ENCODE data around the gene TFF1.

The TFF1 gene

DNA sequence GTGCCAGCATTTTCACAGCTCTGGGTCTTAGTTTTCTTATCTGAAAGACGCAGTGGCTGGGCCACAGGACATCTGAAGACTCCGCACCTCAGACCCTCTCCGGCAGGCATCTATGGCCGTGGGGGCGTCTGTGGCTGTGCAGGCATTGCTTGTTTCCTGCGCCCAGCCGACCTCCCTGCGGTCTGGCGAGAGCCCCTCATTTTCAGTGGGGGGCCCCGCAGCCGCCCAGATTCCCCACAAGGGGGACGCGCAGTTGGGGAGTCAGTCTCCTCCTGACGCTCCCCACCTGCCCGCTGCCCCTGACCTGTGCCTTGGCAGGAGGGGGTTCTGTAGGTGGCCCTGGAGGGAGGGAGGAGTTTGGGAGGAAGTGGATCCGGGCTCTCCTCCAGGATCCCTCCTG lies 3.5 kb upstream of the TFF1 start:
- Histone ChIP-seq H3K27ac (no peak overlapping the region), H3K4me3 (no peak overlapping the region)

DNA sequence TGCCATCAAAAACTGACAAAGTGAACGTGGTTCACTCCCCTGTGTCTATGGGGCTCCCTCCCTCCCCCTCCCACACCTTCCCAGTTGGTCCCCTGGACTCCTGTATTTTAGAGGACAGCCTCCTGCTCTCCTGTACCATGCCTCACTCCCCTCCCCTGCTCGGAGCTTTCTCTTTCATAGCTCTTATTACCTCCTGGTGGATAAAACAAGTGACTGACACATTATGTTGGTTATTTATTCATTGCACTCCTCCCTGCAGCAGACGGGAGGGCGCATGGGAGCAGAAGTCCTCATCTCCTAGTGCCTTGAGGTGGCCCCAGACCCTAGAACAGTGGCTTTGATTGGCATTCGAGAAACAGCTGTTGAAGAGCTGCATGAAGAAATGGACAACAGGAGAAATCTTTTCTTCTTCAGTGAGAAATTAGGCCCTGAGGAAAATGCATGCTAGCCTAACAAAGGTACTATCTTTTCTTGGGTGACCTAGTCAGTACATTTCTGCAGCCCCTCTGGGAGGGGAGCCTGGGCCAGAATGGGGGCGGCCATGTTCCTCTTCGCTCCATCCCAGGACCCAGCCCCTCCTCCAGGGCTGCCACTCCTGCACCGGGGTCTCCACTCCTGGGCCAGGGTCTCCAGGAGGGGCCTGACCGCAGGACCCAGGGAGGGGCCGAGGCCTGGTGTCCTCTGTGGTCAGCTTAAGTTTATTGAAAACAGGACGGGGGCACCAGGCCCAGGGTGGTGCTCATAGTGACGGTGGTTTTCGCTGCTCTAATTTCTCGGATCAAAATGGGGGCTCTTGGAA lies 1.2 kb upstream of the TFF1 start:
- Histone ChIP-seq H3K27ac (no peak overlapping the region), H3K4me3 (no peak overlapping the region)

DNA sequence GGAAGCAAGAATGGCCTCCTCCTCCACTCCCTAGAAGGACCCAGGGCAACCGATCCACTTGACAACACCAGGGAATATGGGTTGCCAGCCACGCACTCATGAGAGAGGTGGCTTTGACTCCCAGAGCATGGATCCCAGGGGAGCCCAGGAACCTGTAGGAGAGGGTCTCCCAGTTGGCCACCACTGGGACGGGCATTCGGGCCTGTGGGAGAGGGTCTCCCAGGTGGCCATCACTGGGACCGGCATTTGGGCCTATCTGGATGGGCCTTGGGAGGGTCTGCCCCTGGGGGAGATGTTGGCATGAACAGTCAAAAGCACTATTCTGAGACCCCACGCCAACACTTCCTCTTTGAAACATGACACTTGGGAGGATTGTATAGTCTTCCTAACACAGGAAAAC lies 565 bp downstream of the TFF1 start:
- Histone ChIP-seq H3K4me3 (no peak overlapping the region), H3K27ac (no peak overlapping the region)

DNA sequence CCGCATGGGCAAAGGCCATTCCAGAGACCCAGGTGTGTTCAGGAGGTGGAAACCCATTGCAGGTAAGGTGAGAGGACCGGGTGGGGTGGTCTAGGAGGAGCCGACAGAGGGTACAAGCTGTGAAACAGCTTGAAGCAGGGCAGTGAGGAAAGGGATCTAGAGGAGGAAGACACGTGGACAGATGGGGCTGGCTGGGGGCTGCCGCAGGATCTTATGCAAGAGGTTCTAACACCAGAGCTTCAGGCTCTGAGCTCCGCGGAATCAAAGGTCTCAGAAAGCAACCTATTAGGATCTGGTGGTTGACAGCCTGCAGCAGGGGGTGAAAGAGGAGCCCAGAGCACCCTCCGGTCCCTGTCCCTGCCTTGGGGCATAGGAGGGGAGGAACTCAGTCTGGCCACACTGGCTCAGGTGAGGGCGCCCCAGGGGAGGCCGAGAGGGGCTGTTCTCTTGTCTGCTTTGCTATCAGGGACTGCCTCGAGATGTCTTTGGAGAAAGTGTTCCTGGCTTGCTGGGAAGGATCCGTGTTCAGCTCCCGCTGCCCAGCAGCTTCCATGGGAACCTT lies 1.9 kb downstream of the TFF1 start:
- H3K27ac ChIP-seq, result no peak overlapping the region

DNA sequence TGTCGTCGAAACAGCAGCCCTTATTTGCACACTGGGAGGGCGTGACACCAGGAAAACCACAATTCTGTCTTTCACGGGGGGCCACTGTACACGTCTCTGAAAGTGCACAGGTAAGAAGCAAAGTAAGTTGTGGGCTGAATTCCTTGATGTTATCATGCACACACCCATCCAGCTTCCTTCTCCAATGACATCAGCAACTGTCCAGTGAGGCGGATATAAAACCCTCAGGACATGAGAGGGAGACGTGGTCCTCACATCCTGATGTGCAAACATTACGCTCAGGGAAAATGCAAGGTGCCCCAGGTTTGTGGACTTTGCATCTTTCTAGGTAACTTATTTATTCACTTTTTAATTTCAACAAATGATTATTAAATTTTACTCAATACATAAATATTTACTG lies 3.0 kb downstream of the TFF1 start:
- no peak overlapping the region for H3K4me3 ChIP-seq
- H3K27ac ChIP-seq, result no peak overlapping the region

More for the DNA sequence above, 1.9 kb downstream of the TFF1 start:
- no peak overlapping the region for H3K4me3 ChIP-seq

DNA sequence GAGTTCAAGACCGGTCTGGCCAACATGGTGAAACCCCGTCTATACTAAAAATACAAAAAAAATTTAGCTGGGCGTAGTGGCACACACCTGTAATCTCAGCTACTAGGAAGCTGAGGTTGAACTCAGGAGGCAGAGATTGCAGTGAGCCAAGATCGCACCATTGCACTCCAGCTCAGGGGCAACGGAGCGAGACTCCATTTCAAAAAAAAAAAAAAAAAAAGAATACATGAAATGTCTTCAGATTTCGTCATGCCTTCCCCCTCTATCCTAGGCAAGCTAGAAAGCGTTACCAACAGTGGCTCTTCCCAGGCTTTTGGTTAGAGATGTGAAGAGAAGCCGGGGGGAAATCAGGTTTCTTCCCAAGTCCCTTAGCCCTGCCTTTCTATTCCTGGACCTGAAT lies 3.6 kb downstream of the TFF1 start:
- no peak overlapping the region for H3K4me3 ChIP-seq
- H3K27ac ChIP-seq, result no peak overlapping the region

DNA sequence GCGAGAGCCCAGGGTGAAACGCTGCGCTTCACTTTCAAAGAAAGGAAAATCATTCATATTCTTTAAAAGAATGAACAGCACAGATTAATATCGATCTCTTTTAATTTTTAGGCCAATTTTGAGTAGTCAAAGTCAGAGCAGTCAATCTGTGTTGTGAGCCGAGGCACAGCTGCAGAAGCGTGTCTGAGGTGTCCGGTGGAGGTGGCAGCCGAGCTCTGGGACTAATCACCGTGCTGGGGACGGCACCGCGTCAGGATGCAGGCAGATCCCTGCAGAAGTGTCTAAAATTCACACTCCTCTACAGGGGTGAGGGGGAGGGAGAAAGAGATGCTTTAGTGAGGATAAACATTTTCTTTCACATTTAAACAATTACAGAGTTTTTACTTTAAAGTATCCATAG lies 4.1 kb downstream of the TFF1 start:
- Histone ChIP-seq H3K27ac (no peak overlapping the region), H3K4me3 (no peak overlapping the region)

DNA sequence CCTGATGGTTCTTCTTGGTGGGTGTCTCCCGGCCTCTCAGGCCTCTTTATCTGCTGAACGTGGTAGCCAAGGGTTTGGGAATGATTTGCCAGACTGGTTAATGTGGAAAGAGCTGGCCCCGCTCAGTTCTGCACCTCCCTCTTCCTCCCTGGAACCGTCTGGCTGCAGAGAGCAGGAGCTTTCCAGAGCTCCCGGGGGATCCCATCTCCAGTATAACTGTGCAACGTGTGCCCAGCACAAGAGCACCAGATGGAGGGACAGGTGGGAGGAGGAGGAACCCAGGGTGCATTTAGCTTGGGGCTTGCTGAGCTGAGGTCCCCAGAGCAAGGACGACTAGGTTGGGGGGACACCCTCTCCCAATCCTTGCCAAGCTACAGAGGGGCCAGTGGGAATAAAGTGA lies 5.0 kb downstream of the TFF1 start:
- H3K27ac ChIP-seq, result no peak overlapping the region

DNA sequence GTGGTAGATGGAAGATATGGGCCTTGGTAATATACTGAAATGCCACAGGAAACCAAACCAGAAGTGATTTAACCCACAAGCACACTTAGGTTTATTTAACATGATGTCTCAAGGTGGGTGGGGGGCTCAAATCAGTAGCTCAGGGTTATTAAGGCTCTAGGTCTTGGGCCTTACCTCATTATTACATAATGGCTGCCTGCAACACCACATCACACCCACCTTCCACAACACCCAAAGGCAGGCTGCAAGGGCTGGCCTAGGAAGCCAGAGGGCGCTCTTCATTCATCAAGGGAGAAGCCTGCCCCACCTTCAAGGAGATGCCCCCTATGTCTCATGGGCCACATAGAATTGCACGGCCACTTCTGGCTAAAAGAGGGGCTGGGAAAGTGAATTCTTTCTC lies 6.0 kb downstream of the TFF1 start:
- Histone ChIP-seq H3K27ac (no peak overlapping the region), H3K4me3 (no peak overlapping the region)

More for the DNA sequence above, 5.0 kb downstream of the TFF1 start:
- H3K4me3 ChIP-seq, result no peak overlapping the region

DNA sequence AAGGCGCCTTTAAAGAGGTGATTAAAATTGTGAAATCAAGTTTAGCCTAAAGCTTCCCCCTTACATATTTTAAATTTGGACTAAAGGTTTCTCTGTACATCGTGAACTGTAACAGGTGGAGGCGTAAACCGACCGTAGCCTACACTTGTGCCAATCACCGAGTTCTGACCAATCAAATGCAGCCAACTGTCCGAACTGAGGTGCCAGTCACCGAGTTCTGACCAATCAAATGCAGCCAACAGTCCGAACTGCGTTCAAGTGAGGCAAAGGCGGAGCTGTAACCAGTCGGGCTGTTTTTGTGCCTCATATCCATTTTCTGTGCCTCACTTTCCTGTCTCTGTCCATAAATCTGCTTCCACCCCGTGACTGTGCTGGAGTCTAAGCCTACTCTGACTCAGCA lies 7.4 kb downstream of the TFF1 start:
- Histone ChIP-seq H3K27ac (no peak overlapping the region), H3K4me3 (no peak overlapping the region)

DNA sequence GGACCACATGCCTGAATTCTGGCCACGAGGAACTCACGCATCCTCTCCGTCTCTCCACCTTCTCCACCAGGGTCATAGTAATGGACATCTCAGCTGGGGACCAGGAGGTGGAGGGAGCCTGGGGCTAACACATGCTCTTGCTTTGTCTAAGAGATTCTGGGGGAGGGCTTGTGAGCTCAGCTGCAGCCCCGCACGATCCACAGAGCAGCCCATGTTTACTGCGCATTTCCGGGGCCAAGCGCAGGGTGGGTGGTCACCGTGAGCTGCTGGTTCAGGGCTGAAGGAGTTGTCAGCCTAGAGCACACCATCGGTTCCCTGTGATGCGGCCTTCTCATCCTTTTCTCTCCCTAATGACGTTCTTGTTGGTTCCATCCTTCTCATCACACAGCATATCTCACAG lies 8.1 kb downstream of the TFF1 start:
- no peak overlapping the region for H3K4me3 ChIP-seq
- H3K27ac ChIP-seq, result no peak overlapping the region

DNA sequence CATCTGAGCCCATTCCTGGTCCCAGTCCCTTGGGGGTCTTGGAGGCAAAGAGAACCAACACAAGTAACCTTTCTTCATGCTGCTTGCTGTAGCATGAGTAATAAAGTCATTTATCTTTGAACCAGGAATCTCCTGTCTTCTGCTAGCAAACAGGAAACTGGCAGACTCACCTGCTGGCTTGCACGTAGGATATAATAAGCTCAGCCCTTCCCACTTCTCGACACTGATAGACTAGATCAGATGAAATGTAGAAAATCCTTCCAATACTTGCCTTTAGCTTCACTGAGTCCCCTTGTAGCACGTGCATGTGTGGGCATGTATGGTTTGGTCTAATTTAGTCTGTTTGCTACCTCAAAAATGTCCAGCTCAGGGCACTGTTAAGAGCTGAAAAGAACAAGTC lies 9.0 kb downstream of the TFF1 start:
- no peak overlapping the region for H3K27ac ChIP-seq
- H3K4me3 ChIP-seq, result no peak overlapping the region

DNA sequence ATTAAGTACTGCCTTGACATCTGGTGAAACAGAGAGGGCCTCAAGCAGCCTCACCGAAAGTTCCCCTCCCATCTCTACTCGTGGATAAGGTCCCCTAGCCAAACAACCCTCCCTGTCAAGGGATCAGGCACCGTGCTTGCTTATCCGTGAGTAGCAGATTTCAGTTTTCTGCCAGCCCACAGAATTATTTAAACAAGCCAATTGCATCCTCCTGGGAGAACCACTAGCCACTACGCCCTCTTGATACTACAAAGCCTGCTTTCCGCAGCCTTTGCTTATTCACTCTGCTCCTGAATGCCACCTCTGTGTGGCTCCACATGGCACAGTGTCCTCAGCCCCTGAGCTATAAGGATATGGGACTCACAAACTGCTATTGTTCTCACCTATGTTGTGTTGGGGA lies 9.7 kb downstream of the TFF1 start:
- H3K27ac ChIP-seq, result no peak overlapping the region

DNA sequence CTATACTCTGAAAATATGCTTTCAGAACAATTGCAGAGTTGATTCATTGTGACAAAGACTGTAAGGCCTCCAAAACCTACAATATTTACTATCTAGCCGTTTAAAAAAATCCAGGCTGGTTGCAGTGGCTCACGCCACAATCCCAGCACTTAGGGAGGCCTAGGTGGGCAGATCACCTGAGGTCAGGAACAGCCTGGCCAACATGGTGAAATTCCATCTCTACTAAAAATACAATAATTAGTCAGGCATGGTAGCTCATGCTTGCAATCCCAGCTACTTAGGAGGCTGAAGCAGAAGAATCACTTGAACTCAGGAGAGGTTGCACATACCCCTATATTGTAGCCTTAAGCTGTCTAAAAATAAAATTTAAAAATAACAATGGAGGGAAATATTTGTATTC lies 10.3 kb downstream of the TFF1 start:
- Histone ChIP-seq H3K27ac (no peak overlapping the region), H3K4me3 (no peak overlapping the region)

More for the DNA sequence above, 9.7 kb downstream of the TFF1 start:
- no peak overlapping the region for H3K4me3 ChIP-seq

DNA sequence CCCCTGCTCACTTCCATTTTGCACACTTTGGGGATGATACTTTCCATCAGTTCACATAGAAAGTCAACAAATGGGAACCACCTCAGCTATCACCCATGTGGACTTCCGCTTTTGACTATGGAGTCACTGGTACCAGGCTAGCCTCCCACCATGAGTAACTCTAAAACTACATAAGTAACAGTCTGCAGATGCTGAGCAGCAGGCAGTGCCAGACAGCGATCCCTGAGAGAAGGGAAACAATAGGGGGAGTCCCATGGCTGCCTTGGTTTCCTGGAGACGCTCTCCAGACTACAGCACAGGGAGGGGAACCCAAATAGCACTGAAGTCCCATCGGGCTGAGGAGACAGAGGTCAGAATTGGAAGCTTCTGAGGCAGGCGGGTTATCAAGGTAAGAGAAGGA lies 12.7 kb downstream of the TFF1 start:
- Histone ChIP-seq H3K4me3 (no peak overlapping the region), H3K27ac (no peak overlapping the region)

DNA sequence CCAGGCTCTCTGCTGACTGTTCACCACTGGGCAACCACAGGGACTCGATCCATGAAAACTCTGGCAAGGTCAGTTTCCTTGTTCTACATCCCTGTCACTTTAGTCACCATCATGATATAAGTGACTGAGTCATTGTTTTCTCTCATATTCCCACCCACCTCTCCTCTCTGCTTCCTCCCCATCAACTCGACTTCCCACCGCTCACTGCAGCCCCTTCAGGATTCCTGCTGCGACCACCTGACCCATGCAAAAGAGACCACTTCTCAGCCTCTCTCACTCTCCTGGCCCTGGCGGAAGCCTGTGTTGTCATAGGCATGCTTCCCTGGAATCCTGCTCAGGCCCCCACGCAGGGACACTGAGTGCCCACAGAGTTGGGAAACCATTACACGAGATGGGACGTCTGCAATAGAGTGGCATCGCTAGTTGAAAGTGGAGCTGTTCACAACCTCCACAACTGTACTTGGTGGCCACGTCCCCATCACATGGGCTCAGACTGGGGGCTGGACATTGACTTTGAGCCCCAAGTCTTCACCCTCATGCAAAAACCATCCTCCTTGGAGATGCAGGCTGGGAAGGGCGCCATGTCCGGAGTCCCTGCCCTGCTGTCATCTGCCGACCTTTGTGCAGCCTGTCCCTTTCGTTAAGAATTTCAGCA lies 13.8 kb downstream of the TFF1 start:
- Histone ChIP-seq H3K4me3 (no peak overlapping the region), H3K27ac (no peak overlapping the region)

DNA sequence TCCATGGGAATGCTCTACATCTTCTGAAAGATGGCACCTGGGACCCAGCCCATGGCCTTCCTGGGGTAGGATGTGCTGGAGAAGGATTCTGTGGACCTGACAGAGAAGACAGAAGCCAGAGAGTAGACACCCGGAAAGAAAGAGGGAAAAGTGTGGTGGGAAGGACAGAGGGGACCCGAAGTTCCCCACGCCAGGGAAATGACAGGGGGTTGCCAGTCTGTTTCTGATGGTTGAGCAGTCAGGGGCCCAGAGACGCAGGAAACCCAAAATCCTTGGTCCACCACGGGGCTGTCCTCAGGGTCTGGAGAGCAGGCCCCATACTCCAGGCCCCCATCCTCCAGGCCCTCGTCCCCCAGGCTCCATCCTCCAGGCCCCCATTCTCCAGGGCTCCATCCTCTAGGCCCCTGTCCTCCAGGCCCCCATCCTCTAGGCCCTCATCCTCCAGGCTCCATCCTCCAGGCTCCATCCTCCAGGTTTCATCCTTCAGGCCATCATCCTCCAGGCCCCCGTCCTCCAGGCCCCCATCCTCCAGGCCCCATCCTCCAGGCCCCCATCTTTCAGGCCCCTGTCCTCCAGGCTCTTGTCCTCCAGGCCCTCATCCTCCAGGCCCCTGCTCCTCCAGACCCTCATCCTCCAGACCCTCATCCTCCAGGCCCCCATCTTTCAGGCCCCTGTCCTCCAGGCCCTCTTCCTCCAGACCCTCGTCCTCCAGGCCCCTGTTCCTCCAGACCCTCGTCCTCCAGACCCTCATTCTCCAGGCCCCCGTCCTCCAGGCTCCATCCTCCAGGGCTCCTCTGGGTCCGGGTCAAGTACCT lies 14.5 kb downstream of the TFF1 start:
- no peak overlapping the region for H3K27ac ChIP-seq
- no peak overlapping the region for H3K4me3 ChIP-seq

DNA sequence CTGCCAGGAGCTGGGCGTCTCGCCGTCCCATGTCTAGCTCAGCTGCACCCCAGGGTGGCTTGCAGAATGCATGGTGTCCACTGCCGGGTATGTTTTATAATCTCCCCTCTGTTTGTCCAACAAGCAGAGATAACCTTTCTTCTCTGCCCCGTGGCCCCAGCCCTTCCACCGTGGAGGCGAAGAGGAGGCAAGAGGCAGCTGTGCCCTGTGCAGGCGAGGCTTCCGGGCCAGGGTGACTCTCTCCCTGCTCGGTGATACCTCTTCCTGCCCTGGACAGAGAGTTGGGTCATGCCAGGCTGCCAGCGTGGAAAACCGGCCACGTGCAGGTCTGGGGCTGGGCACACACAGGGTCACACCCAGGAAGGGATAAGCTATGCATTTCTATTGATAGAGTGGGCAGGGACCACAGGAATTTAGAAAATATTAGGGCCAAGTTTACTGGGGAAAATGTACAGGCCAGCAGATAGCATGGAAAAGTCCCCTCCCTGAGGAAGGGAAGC lies 15.4 kb downstream of the TFF1 start, which contains the start of gene TFF2:
TFF2 (minus strand) TSS at position 68 of the 500 bp plus-strand sequence; CDS start at position 31, 37 bp downstream.
- Histone ChIP-seq H3K4me3 (no peak within 1 kb of the TSS), H3K27ac (no peak within 1 kb of the TSS)

DNA sequence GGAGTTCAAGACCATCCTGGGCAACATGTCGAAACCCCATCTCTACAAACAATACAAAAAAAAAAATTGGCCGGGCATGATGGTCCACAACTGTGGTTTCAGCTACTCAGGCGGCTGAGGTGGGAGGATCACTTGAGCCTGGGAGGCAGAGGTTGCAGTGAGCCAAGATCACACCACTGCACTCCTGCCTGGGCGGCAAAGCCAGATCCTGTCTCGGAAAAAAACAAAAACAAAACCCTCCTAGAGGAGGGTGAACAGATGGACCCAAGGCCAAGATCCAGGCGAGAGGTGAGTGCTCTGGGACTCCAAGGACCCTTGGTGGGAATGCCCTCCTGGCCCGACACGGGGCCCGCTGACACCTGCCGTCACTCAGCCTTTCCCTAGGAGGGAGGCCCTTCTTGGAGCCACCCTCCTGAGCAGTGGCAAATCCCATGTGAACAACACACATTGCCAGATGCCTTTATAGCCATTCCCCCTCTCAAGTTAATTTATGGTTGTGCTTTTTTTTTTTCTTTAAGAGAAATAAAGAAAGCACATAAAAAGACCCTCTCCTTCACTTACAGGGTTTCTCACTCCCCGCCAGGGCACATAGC lies 15.9 kb downstream of the TFF1 start:
- Histone ChIP-seq H3K27ac (no peak overlapping the region), H3K4me3 (no peak overlapping the region)
